Mammary epithelial cell (primary cell): ENCODE data around the gene AK3.

ENCODE experiments used
- CTCF ChIP-seq, 2 donors: IDR thresholded peaks in 1 of 2; conservative IDR thresholded peaks in 1 of 2; 2 replicates each; pipeline ENCODE4 v1.5.1; 2011 to 2012; ENCODE audit warnings: inconsistent platforms in 2 of 2, low read length in 2 of 2, mild to moderate bottlenecking in 2 of 2, control low read depth in 1 of 2, low read depth in 1 of 2; ENCODE audit not compliant: insufficient read depth in 1 of 2; ENCODE audit errors: extremely low read depth in 1 of 2
- EZH2 ChIP-seq: IDR thresholded peaks from 2 replicates; pipeline ENCODE4 v1.6.1; 2012; ENCODE audit warnings: low read length, inconsistent platforms, borderline replicate concordance

GRCh38 chr9:4709380-4709779, 31.6 kb downstream of the AK3 start:
- TF ChIP-seq CTCF (conservative IDR thresholded peaks at IDR 0.05 in 1 of 2, IDR thresholded peaks at IDR 0.05 in 1 of 2; ENCODE audit: extremely low read depth in 1 of 2, insufficient read depth in 1 of 2, low read depth in 1 of 2, low read length in 2 of 2) (no peak), EZH2 (no peak)
